CD4-positive, alpha-beta T cell treated with Interferon alpha-2 for 1 hour (primary cell): ENCODE data around the gene KRTAP25-1.

Experiments
- DNase-seq, 2 donors: peaks; one replicate each; pipeline ENCODE4 v3.0.0-alpha.2; 2020 to 2022

The KRTAP25-1 gene

GRCh38 chr21:30289215-30289614, at the start of gene KRTAP25-1:
Gene KRTAP25-1, minus strand, starts transcription at chr21:30289514. Its CDS starts 24 bp downstream, at chr21:30289490.
- DNase-seq, result no peak

DNA sequence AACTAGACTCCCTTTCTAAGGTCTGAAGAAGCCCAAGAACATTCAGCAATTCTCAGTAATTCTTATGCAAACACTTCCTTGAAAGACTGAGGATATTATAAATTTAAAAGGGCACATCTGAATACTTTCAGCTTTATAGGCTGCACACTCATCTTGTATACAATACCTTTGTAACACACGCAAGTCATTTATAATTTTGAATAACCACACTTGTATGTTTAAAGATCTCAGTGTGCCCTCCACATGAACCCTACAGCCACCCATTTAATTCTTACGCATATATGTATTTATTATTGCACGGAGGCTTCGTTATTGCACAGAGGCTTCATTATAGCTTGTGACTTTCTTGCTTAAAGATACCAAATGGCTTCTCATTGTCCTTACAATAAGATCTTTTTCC, 49.4 kb upstream of the KRTAP25-1 start:
- no peak for DNase-seq

GRCh38 chr21:30337772-30338171, 48.5 kb upstream of the KRTAP25-1 start:
- DNase-seq, result no peak

DNA sequence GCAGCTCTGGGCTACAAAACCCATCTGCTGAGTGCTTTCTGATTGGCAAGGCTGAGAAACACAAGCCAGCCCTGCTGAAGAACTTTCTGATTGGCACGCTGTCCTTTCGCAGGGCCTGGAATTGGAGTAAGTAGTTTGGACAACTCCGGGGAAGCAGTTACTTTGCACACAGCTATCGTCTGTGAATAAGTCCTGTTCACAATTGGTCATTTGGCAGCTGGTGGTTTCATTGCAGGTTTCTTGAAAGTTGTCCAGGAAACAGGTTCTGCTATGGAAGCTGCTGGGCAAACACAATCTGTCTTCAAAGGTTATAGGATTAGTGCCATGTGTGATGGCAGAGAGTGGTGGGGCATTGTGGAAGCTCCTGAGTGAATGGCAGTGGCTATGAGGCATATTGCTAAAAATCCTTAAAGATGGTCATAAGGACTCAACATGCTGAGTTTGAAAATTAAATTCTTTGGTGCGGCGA, 48.0 kb upstream of the KRTAP25-1 start, which contains the start of gene KRTAP27-1:
Gene KRTAP27-1, minus strand, starts transcription at position 419 of the 469 bp plus-strand sequence. Its CDS starts 26 bp downstream, at position 393.
- no peak for DNase-seq

DNA sequence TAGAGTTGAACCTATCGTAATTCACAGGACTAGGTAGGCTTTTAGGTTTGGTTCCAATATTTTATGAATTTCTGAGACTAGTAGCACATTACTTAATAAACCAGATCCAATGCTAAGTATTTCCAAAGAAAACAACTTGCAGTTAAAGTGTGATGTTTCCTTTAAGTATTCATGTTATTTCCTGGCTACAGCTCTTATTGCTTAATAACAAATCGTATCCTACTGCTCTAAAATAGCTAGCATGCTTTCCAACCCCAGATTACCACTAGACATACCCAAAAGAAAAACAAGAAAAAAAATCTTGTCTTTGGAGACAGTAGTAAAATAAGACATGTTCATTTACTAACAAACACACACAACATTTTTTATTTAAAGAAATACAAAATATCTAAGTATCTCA, 47.3 kb upstream of the KRTAP25-1 start:
- no peak for DNase-seq

- no peak for DNase-seq
Observed at GRCh38 chr21:30333736-30334135, 44.4 kb upstream of the KRTAP25-1 start.

DNA sequence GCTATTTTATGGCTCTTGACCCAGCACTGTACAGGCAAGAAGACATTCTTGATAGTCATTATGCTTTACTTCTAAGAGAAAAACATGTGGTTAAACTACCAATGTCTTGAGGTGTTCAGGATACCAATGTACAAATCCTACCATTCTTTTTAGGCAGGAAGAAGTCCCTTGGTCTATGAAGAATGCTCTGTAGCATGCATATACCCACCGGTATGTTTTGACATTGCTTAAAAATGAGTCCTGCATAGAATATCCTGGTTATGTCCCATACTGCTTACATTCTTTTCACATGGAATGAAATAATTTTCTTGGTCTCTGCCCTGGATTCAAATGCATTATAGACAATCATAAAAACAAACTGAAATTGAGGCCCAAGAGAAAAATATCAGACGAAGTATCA, 43.4 kb upstream of the KRTAP25-1 start:
- no peak for DNase-seq

DNA sequence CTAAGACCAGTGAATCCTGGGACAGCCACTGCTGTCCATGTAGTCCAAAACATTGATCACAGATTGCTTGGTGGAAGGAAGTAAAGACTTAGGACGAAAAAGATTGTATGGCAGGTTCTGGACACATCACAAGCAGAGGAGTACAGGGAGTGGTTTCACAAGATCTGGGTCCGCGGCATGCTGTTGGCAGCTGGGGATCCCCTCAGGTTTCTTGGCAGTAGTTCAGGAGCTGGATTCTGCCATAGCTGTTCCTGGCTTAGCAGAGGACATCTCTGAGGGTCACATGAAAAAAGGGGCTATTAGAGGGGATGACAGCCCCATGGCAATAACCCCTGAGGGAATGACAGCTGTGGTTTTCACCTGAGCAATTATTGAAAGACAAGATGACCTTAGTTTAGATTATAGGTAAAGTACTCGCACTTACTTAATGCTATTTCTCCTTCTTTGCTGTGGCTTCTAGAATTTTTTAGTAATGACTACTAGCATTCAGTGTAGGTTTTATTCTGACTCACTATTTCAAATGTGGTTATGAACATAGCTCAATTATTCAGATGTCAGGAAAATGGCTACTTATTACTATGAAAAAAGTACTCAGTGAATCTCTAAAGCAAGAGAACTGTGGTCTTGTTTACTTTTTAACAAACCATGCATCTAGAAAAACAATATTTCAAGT, 40.0 kb upstream of the KRTAP25-1 start:
- DNase-seq, result no peak

DNA sequence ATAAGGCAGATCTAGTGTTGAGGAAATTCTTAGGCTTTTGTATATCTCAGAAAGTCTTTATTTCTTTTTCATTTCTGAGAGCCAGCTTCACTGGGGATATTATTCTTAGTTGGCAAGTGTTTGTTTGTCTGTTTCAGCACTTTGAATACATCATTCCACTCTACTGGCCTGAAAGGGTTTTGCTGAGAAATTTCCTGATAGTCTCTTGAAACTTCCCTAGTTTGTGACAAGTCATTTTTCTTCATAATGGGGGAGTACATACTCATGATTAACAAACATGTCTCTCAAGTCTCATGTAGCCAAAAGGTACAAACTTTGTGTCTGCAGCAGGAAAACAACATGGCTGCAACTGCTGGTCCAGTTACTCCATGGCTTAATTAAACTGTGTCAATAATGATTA, 37.1 kb upstream of the KRTAP25-1 start:
- DNase-seq, result no peak

DNA sequence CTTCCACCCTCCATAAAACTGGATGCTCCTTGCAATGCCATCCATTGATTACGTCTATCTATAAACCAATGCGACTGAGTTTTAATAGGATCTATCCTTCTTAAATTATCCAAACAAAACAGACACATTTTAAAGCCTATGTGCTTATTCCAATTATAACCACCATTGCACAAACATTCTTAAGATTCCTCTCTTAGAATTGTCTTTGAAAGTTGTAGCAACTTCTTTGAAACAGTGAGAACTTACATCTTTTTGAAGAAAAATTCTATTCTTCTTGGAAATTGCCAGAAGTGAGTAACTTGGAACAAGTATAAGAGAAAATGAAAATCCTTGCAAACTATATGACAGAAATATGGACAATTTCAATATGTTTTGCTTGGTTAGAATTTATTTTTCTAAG, 30.9 kb upstream of the KRTAP25-1 start, which contains the start of gene KRTAP26-1:
Gene KRTAP26-1, minus strand, starts transcription at position 101 of the 400 bp plus-strand sequence. CDS start 280 bp downstream, outside the sequence.
- no peak for DNase-seq

GRCh38 chr21:30315701-30316100, 26.4 kb upstream of the KRTAP25-1 start:
- no peak for DNase-seq

DNA sequence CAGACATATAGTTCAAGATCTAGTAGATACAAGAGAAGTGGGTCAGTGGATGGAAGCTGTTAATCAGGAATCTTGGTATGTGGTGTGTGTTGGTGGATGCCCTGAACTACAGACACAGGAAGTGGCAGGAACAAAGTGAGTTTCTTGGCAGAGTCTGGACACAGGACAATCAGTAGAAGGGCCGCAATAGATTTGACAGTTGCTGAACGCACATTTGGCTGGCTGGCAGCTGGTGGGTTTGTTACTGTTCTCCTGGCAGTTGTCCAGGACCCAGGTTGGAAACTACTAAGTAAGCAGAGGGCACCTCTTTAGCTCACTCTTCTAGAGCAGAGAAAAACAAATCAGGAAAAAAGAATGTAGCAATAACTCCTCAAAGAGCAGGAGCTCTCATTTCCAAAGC, 17.6 kb upstream of the KRTAP25-1 start:
- DNase-seq, result no peak

GRCh38 chr21:30305136-30305535, 15.8 kb upstream of the KRTAP25-1 start:
- DNase-seq, result no peak

- DNase-seq, result no peak
Observed at GRCh38 chr21:30282850-30283249, 6.5 kb downstream of the KRTAP25-1 start, which contains the start of gene KRTAP24-1. Gene KRTAP24-1, minus strand, starts transcription at chr21:30282950. Its CDS starts 18 bp downstream, at chr21:30282932.

DNA sequence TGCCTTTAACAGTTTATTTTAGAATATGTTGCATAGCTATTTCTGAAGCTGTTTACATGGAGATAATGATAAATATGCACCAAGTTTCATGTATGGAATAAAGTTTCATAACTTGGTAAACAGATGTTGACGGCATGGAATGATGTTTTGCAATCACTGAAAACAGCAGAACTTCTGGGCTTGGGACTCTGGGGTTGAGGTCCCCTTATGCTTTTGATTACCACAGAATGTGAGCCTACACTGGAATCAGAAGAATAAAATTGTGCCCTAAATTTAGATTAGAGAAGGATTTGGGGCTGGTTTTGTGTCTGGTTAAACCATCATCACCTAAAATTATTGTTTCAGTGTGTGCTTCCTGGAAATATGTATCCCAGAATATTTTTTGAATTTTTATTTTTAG, 17.7 kb downstream of the KRTAP25-1 start:
- DNase-seq, result no peak

DNA sequence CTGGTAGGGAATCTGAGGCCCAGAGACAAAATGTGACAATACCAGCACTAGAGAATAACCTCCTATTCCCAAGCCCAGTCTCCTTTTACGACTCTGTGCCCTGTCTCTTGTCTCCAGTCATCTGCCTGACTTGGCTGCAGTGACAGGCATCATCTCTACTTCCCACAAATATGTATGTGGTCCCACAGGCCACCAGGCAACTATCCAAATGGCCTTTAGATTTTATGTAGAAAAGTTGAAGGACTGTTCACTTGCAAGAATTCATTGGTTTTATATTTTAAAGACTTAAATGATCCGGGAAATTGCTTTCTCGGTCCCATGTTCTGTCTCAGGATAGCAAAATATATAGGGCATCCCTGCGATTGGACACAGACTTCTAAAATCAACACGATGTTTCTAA, 18.2 kb downstream of the KRTAP25-1 start:
- no peak for DNase-seq

- DNase-seq, result no peak
Observed at GRCh38 chr21:30269803-30270530, 19.3 kb downstream of the KRTAP25-1 start.

GRCh38 chr21:30268608-30269197, 20.6 kb downstream of the KRTAP25-1 start:
- DNase-seq, result no peak

DNA sequence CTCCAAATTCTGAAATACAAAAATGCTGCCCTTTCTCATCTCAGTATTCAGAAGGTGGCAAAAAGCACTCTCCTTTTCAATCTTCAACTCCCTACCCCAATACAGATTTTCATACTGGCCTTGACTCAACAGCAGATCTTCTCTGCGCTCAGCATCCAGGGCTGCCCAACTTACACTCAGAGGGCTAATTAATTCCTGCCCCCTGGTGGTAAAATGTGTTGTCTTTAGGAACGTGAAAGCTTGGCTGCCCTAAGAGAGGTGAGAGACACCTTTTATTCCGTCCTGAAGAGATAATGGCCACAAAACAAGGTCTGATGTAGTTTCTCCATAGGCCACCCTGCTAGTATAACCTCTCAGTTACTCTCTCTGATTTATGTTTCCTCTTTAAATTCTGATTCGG, 31.5 kb downstream of the KRTAP25-1 start:
- DNase-seq, result no peak

- DNase-seq, result no peak
Observed at GRCh38 chr21:30256100-30256499, 33.2 kb downstream of the KRTAP25-1 start.

DNA sequence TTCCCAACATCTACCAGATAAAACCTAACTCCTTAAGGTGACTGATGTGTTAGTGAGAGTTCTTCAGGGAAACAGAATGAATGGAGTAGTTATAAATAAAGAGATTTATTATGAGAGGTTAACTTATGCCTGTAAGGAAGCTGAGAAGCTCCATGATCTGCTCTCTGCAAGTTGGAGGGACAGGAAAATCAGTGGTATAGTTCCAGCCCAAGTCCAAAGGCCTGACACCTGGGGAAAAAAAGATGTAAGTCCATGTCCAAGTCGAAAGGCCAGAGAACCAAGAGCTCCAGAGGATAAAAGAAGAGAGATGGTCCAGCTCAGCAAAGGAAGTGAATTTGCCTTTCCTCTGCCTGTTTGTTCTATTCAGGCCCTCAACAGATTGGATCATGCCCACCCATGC, 33.6 kb downstream of the KRTAP25-1 start:
- DNase-seq, result no peak

DNA sequence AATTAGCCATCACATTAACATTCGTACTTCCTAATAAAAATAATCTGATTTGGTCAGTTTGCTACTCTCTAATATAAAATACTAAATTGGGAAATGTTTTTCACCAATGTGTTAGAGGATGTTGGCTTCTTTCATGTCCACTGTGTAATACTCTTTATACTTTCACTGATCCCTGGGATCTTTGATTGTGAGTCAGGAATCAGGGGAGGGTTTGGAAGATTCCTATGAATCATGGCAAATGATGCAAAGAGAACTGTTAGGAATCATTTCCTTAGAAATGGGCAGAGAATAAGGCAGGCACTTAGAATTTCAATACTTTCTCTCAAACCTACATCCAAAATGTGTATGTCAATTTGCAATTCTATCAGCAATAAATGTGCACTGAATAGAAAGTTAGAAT, 37.5 kb downstream of the KRTAP25-1 start:
- no peak for DNase-seq

DNA sequence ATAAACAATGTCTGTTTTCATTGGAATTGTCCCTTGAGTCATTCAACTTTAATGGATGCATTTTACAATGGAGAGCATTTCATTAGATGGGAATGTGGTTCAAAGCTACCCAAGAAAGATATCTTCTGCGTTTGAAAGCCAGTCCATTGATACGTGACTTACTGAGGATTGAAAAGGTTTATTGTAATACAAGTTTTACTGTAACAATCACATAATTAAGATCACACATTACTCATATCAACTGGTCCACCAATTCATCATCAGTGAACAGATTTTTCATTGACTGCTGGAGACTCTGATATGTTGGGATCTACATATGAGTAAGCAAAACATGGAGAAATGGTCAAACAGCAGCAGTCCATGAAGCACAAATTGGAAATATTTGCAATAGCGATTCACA, 39.4 kb downstream of the KRTAP25-1 start:
- DNase-seq, result no peak

DNA sequence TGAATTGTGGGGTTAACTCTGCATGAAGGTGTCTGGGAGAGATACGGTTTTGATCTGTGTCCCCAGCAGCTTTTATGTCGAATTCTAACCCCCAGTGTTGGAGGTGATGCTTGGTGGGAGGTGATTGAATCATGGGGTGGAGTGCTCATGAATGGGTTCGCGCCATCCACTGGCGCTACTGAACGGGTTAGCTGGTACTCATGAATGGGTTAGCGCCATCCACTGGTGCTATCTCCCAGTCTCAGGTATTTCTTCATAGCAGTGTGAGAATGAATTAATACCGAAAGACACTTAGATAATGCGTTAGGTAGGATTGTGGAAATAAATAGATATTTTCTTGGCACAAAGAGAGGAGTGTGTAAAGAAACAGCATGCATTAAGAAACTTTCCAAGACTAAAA, 40.5 kb downstream of the KRTAP25-1 start:
- DNase-seq, result no peak
